Activated CD4-positive, alpha-beta T cell treated with anti-CD3 and anti-CD28 coated beads for 4 hours (primary cell): Measurements from ENCODE around the gene MINDY4.

Experiments used
- DNase-seq, 2 donors: peaks; one replicate each; pipeline ENCODE4 v3.0.0-alpha.2; 2020

The MINDY4 gene

DNA sequence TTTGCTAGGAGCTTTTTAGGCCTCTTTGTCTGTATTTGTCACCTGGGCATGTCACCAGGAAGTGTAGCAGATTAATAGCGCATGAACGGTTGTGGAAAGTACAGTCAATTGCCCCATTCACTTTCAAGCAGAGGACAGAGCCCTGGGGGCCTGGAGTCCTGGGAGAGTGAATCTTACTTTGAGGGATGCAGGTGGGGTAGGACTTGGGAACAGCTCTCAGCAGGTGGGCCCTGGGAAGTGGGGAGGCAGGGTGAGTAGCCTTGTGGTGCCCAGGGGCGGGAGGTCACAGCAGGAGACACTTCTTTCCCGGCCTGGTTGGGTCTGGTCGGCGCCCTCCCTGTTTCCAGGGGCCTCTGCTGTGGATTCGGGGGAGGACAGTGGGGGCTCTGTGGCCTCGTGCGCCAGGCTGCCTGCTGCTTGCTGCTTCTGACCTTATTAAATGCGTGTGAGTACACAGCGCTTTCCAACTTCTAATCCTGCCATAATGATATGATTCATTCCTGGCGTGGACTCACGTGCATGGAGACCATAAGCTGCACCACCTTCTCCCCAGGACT is 88.8 kb downstream of the MINDY4 start:
- DNase-seq = no peak

DNA sequence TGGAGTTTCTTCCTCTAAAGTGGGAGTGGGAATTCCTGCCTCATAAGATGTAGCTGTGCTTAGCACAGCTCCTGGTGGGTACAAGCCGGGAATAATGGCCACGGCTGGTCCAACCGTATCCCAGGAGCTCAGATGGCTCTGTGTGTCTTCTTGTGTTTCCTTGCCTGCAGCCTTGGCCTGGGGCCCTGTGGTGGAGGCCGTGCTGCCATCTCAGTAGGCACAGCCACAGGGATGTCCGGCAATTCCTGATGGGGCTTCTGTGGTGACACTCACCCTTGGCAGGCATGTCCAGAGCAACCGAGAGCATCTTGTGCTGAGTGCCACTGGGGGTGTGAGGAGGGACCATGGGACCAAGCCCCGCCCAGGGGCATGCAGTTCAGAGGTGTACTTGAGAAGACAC is 90.4 kb downstream of the MINDY4 start:
- DNase-seq = no peak

DNA sequence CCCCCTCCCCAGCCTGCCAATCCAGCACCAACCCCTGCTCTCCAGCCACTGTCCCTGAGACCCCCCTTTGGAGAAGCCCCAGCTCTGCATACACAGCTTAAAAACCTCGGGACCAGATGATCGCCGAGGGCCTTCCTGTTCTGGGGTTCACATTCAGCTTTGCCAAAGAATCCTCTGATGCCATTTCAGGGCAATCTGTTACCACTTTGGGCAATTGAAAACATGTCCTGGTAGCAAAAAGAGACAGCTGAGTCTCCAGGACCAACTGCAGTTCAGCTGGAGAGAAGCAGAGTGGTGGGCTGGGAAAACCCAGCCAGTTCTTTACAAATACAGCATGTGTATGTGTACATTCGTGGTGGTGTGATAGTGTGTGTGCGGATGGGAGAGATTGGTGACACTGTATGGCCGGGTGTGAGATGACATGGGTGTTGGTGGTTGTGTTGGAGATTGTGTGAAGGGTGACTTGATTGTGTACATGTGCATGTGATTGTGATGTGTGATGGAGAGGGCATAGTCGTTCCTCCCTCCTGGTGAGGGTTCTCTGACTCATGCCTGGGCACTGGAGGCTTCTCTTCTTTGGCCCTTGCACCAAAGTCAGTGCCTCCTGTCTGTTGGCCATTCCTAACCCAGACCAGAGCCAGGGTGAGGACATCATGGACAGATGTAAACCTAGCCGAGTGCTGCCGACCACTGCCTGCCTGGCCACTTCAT is 91.9 kb downstream of the MINDY4 start:
- DNase-seq = no peak

DNA sequence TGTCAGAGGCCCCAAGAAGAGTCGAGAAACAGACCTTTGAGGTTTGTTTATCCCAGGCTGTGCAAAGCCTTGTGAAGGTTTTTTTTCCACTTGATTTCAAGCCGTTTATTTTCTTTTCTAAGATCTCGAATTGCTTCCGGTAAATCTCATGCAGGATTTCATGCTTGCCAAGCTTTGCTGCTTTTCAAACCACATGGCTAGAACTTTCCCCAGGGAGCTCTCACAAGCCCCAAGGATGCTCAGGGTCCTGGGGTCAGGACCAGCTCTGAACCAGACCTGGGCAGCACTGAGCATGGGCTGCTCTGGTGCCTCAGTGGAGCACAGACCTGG is 92.5 kb downstream of the MINDY4 start:
- DNase-seq = no peak

DNA sequence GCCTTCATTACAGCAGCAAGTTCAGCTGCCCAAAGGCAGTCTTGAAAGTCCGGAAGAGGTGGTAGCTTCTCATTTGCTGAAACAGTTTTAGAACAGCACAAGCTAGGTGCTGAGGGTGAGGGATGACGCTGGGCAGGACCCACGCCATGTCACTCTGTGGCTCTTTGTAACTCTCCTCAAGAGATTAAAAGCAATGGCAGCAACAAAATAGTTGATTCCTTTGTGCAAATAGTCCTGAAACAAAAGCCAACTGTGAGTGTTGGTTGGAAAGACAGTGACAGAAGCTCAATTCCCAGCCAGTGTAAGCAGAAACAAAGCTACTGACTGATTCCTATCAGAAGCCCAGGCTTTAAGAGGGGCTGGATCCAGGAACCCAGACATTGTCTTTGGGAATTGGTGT is 92.9 kb downstream of the MINDY4 start:
- no peak for DNase-seq

DNA sequence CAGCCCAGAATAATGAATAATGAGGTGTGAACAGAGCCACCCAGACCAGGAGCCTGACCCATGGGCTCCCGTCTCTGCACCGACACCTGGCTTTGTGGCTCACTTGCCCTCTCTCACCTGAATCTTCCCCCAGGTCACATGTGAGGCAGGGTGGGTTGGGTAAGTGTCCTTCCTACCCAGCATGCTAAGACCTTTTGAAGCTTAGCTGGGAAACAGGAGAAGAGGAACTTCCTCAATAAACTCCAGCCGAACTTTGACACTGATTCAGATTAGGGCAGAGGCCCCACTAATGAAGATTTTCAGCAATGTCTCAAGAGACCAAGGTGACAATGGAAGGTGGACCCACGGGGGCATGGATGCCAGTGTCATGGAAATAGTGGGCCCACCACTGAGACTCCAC is 93.9 kb downstream of the MINDY4 start:
- no peak for DNase-seq

DNA sequence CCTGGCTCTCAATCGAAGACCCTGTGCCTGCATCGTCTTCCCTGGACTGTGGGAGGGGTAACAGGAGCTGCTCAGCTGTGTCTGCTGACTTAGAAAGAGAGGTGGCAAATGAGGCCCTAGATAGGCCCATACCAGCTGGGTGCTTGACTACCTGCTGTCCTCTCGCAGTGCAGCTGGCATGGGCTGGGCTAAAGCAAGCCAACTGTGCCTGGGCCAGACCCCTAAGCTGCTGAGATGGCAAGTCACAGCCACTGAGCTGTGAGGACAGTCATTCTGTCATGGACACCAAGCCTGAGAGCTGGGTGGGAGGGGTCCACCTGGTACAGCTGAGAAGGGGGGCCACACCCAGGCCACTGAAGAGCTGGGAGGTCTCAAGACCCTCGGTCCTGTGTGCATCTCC is 94.6 kb downstream of the MINDY4 start:
- DNase-seq = no peak

DNA sequence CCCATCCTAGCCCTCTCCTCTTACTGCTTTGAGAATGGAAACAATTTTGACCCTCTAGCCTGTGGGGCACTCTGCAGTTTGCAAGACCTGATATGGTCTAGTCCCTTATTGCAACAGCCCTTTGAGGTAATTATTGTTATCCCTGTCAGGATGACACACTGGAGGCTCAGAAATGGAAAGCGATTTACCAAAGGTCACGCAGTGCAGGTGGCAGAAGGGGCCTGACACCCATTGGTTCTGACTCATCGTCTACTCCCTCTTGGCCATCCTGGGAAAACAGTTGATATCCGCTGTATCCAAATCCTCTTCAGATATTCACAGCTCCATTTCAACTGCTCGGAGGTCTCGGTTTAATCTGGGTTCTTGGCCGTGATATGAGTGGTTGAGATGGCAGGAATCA is 95.7 kb downstream of the MINDY4 start:
- DNase-seq = no peak

DNA sequence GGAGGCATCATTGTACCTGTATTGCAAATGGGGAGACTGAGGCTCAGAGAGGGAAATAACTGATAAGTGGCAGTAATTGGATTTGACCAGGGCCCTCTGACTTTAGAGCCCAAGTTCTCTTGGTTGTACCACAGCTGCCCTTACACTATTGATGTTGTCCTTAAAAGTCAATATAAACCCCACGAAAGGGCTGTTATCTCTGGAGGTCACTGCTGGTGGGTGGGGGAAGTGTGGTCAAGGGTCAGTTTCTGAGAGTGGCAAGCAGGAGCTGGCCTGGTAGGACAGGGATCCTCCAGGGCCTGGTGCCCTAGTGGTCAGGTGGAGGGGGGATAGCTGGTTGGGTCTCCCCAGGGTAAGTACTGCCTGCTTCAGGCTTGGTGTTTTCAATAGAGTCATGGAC is 96.3 kb downstream of the MINDY4 start:
- DNase-seq = no peak

DNA sequence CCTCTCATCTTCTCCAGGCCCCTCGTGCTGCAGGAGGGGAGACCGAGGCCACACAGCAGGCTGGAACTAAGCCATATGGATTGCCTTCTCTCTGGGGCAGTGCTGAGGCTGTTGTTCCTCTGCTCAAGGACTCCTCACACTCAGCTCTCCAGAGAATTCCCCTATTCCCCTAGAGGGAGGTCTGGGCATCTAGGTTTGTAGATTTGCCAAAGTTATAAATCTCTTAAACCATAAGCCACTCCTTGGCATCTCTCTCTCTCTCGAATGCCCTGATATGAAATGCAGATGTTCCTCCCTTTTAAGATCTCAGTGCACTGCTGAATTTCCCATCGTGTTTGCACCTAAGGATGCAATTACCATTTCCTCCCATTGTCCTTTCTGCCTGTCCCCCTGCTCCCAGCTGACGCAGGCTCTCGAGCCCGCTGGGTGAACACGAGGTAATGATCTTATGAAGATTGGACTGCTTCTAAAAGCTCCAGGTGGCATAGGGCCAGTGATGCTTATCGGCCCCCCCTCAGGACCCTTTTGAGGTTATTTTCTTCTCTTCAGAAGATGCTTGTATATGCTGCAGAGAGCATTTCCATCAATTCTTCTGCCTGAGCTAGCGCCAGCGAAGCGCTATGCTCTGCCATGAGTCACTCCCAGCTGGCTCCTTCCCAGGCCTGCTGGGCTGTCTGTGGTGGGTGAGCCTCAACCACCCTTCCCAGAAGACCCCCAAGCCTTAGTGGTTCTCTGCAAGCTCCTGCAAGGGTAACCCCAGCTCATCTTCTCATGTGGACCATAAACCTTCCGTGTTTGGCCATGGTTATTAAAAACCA is 98.8 kb downstream of the MINDY4 start:
- DNase-seq = no peak

DNA sequence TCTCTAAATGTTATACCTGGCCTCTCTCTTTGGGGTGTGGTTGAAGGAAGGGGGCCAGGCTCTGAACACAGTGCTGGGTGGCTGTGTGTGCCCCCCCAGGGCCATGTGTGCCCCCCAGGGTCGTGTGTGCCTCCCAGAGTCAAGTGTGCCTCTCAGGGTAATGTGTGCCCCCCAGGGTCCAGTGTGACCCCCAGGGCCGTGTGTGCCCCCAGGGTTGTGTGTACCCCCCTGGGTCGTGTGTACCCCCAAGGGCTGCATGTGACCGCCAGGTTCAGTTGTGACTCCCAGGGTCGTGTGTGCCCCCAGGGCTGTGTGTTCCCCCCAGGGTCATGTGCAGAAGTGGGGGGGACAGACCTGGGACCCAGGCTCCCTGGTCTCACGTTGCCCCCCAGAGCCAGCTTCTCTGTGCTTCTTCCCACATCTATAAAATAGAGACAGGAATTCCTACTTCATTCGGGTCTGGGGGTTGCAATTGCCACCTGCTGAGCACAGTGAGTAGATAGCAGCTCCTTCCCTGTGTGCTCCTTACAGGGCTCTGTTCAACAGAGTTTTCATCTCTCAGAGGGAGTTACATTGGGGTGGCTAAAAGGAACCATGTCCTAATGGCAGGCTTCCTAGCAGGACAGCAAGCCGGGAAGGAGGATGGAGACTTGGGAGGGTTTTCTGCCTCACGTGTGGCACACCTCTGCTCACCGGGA is 99.8 kb downstream of the MINDY4 start:
- no peak for DNase-seq

DNA sequence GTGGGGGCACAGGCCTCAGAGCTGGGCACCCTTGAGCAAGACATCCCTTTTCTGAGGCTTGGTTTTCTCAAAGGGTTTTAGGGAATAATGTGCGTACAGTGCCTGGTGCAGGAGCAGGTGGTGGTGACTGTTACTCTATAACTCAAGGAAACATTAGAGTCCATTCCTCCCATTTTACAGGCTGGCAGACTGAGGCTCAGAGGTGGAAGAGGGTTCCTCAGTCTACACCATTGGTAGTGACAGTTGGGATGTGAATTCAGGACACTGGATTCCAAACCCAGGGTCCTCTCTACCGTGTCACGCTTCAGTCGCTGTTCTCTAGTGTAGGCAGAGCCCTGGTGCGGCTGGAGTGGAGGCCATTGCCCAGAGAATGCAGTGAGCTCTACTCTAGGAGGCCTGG is 100.4 kb downstream of the MINDY4 start:
- no peak for DNase-seq

DNA sequence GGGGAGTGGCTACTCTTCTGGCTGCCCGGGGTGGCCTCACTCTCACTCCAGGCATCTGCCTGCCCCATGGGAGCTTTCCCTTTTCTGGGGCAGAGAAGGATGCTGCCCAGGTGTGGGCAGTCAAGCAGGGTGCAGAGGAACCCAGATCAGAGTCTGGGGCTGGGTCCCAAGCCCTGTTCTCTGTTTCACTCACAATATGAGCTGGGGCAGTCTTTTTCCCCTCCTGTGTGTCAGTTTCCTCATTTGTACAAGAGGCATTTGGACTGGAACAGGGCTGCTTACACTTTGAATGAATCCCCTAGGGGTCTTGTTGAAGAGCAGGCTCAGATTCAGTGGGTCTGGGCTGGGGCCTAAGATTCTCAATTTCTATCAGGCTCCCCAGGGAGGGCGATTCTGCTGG is 102.0 kb downstream of the MINDY4 start:
- no peak for DNase-seq

DNA sequence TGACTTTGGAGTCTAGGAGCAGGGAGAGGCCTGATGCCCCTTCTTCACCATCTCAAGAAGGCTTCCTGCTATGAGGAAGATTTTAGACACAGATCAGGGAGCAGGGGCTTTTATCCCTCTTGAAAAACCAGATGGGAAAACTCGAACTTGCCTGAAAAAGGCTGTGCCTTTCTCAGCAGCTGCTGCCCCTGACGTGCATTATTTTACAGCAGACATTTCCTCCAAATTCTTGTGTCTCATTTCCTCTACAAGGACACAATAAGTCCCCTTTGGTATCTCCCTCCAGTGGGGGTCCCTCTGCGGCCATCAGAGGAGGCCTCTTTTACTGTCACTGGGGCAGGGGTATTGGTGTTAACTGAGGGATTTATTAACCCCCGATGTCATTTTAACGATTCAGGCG is 102.4 kb downstream of the MINDY4 start:
- DNase-seq = no peak

DNA sequence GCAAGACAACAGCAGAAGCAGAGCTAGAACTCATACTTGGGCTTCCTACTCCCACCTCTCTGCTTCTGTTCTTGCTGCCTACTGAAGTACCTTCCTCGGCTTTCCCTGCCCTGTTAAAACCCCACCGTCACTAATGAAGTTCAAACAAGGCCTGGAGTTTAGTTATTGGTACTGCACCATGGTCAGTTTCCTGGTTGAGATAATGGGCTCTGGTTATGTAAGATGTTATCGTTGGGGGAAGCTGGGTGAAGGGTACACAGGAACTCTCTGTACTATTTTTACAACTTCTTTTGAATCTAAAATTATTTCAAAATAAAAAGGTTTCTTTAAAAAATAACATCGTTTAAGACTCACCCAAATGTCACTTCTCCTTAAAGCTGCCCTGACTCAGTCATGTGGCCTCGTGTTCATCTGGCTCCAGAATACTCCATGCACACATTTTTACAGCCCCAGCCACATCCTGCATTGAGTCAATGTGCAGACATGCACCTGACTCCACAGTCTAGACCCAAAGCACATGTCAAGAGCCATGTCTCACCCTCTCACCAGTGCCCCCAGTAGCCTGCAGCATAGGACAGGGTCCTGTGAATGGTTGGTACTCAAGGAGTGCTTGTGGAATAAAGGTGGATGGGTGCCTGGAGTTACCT is 103.6 kb downstream of the MINDY4 start:
- DNase-seq = no peak

DNA sequence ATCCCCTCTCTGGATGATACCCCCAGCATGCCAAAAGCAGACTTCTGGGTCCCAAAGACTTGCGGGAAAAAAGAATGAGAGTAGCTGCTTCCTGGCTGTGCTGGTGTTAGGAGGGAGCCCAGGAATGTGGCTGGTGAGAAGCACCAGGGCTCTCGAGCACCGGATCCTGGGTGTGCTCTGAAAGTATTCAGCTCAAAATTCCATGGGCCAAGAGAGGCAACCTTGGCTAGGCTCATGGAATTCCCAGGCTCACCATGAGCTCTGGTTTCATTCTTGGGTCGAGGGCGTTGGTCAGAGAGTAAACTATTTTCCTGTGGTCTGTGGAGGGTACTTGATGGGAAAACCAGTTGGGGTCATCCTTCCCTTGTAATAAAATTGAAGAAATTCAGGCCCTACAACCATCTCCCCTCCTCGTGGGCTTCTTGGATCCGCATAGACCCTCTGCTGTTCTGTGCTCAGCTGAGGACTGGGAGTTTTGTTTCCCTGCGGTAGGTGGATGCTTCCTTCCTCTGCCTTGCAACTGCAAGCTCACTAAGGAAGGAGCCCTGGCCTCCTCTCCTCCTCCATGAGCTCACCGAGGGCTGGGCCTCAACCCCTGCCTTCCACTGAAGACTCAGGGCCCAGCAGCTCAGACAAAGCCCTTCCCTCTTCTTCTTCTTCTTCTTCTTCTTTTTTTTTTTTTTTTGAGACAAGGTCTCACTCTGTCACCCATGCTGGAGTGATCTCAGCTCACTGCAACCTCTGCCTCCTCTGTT is 106.0 kb downstream of the MINDY4 start:
- no peak for DNase-seq

DNA sequence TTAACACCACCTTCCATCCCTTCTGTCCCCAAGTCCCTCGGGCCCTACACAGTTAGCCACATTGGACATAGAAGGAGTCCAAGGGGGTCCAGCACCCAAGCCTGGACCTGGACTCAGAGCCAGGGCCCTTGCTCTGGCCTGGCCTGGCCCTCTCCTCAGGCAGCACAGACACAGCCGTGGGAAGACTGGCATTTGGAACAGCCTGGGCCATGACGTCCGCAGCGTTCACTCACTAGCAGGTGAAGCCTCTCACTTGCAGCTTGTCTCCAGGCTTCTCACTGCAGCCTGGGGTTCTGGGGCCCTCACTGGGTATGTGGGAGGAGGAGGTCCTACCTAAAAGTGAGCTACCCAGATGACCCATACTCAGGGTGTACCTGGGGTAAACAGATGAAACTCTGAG is 106.8 kb downstream of the MINDY4 start:
- no peak for DNase-seq

DNA sequence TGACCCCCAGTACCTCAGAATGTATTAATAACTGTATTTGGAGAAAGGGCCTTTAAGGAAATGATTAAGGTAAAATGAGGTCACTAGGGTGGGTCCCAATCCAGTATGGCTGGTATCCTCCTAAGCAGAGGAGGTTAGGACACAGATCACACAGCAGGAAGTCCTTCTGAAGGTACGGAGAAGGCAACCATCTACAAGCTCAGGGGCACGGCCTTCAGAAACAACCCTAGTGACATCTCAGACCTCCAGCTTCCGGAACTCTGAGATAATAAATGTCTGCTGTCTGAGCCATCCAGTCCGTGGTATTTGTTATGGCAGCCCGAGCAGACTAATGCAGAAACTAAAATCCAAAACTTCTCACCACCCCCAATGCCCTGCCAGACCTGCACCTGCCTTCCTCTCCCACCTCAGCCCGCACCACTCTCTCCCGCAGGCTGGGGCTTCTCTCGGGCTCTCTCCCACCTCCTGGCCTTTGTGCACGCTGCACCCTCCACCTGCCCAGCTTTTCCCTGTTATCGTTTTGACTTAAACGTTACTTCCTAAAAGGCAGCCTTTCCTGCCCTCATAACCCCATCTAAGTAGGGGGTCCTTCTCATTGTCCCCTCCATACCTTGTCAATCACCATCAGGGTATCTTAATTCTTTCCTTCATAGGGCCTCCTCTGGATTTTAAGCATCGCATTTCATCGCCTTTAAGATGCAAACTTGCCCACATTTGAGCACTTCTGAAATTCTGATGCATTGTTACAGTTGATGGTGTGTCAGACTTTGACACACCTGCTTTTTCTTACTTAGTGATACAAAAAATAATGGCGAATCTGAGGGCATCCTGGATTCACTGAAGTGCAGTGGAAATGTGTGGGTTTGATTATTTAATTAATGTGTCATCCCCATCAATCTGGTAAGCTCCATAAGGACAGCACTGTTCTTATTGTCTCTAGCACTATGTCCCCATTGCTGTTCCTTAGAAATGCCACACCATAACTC is 108.2 kb downstream of the MINDY4 start:
- DNase-seq = no peak

DNA sequence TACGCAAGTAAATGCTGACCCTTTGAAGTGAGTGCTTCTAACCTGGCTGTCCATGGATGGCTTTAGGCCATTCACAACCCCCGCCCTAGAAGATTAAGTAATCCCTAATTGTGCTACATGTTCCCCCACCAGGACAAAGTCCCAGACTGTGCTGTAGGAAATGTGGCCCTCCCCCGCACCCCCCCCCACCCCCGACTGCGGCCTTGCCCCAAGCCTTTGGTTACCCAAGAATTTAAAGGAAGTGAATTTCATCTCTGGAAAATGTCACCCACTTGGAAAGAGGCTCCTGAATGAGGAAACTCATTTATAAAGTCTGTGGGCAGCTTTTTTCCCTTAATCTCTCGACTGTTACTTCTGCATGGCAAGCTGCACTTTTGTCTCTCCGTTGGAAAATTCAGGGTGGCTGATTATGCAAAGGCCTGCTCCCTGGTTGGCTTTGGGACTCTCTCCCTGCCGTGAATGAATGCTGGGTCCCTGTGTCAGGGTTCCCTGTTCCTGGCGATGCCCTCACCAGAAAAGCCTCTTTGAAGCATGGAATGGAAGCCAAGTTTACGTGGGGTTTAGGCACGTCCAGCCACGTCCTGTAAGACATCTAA is 109.0 kb downstream of the MINDY4 start:
- no peak for DNase-seq

DNA sequence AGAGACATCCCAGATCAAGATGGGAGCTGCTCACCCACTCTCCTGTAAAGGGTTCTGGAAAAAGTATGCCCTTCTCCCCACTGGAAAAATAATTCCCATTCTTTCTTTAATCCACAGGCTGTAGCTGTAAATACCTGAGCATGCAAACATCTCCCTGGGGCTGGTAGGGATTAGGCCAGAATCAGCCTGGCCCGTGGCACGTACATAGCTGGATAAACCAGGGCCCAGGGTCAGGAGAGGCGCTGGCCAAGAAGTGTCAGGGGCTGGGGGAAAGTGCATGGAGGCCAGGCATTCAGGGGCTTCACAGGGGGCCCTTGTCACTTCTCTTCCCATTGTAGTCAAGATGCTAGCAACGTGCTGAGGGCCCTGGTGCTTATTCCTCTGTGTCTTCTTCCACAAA is 109.7 kb downstream of the MINDY4 start:
- DNase-seq = no peak

DNA sequence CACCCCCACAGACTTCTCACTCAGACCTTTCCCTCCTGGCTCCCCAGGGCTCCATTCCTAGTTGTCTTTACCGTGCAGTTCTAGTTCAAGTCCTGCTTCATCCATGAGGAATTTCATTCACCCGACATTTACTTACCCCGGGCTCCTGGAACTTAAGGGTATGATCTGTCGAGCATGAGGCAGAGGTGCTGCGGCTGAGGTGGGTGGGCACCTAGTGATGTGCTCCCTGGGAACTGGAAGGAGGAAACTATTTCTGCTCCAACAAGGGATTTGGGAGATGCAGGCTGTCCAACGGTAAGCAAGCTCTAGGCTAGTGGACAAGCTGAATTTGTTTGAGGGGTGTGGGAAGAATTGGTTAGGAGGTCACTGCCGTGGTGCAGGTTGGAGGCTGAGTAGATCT is 110.2 kb downstream of the MINDY4 start:
- DNase-seq = no peak
